GM18502 (cell line): ENCODE data around the gene SIVA1.
A peak's percentile ranks its signal among the peaks of the same experiment; 100 is the strongest.

Source experiments
- ATAC-seq: cut with Tn5 transposase; IDR thresholded peaks from one replicate; pipeline ENCODE4 v1.9.1; 2021; ENCODE audit warnings: mild to moderate bottlenecking; ENCODE audit not compliant: unreplicated experiment, poor library complexity

The SIVA1 gene

DNA sequence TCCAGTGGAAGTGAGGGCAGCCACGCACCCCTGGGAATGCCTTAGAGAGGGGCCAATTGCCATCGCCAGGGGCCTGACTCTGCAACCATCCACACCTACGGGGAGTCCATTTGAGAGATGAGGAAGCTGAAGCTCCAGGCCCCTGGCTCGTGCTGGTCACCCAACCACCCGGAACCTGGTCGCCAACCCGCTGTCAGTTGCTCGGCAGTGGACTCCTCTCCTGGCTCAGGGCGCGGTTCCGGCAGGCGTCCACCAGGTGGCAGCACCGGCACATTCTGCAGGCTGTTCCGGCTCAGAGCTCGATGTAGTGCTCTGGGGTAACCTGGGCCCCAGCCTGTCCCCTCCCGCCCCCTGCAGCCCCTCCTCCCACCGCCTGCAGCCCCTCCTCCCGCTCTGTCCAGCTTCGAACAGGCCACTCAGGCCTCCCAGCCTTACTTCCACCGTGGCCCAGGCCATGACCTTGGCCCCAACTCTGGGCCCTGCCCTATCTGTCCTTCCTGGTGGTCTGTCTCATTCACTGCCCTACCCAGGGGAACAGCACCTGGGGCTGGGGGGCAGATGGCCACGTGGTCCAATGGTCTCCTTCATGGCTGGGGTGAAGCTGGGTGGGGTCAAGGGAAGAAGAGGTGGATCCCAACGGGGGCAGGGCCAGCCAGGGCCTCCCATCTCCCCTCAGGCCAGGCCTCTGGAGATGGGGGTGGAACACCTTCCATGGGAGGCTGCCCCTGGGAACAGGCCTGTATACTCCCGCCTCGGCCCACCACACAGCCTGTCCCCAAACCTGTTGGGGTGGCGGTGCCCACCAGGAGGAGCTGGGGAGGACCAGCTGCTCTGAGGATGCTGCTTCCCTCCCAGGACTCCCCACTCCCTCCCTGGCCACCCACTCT is 15.7 kb downstream of the SIVA1 start:
- peak; percentile 59 for ATAC-seq

DNA sequence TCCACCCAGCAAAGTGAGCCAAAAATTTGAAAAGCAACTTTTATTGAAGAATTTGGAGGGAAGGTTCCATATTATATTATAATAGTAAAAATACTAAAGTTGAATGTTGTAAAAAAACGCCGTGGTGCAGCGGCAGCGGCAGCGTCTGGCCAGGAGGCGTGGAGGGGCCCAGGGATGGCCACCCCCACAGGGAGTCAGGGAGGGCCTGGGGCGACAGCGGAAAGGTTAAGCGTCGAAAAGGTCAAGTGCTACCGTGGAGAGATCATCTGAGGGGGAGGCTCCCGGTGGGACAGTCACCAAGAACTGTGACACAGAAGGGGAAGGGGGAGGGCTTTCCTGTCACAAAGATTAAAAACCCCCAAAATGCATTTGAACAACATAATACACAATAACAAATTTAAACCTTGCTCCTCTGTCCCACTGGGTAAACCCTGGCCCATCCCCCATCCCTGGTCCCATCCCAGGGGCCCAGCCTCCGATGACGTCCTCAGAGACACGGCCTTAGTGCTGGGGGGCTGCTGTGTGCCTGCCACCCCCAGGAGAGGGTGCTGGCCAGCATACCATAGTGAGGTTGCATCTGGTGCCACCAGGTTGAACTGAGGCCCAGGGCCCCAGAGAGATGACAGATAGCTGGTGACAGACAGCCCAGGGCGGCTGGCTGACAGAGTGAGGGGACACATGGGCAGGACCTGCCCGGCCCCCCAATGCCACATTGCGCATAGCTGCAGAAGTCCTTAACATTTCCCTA is 16.6 kb downstream of the SIVA1 start:
- ATAC-seq = no peak

DNA sequence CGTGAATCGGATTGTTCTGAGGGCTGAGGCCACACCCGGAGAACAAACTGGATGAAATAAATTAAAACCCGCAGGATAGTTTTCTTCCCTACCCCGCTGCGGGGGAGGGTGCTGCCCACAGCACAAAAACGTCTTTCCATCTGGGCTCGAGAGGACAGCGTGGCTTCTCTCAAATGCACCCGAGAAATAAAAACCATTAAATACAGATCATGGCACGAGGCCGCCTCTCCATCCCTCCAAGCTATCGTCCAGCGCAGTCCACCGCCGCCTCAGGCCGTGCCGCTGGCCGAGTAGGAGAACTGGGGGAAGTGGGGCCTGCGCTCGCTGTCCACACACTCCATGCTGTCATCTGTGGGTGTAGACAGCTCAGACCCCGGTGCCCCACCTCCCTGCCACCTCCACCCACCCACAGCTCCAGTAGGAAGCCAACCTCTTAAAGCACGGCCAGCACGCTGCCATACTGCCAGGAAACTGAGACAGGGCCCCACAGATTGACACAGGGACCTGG is 17.2 kb downstream of the SIVA1 start:
- ATAC-seq = no peak

DNA sequence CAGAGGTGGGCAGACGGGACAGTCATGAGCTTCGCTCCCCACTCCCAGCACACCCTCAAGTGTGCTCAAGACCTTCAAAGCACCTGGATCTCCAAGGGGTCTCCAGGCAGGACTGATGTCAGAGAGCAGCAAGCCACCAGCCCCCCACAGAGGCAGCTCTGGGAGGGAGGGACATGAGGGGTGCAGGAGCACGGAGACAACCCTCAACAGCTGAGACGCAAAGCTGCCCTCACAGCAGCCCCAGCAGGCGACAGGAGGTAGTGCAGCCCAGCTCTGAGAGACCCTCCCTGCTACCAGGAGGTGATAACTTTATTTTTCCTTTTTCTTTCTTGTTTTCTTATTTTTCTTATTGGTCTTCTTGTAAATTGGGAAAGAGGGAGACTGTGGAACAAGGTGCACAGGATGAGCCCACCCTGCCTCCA is 17.9 kb downstream of the SIVA1 start:
- no peak for ATAC-seq

DNA sequence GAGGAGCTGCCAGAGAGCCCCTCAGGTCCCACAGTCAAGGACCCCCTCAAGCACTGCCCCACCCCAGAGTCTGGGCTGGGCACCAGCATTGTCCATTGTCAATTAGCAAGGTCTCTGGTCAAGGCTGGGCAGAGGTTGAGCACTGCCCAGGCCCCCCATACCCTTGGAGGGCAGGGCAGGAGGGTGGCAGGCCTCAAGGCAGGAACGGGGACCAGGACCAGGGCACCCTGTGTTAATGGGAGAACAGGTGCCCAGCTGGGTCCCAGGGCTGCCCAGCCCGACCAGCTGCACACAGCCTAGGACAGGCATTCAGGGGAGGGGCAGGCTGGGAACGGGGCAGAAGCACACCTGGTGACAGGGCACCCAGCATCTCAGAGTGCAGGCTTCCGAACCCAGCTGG is 18.4 kb downstream of the SIVA1 start:
- ATAC-seq = no peak

DNA sequence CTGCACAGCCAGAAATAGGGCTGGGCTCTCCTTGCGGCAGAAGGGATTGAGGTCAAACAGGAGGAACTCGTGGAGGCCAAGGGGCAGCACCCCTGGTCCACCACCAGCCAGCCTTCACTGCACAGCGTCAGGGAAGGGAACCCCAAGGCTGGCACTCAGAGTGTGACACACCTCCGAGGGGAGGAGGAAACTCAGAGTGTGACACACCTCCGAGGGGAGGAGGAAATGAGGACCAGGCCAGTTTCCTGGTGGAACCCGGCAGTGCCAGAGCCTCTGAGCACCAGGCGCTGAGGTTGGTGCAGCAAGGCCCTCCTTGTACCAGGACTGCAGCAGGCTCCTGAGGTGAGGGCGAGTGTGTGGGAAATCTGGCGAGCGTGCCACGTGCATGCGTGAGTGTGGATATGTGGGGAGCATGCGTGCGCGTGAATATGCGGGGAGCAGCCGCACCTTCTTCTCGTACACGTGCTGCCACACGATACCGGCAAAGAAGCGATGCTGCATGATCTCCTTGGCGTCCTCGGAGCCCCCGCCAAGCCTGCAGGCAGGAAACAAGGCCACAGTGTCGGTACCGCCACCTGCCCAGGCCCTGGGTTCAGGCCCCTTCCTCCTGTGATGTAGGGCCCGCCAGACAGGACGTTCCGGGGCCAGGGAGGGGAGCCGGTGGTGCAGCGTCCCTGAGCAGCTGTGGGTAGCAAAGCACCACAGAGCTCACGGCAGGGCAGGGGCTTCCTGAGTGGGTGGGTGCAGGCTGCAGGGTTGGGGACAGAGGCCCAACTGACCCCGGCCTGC is 19.2 kb downstream of the SIVA1 start:
- no peak for ATAC-seq

DNA sequence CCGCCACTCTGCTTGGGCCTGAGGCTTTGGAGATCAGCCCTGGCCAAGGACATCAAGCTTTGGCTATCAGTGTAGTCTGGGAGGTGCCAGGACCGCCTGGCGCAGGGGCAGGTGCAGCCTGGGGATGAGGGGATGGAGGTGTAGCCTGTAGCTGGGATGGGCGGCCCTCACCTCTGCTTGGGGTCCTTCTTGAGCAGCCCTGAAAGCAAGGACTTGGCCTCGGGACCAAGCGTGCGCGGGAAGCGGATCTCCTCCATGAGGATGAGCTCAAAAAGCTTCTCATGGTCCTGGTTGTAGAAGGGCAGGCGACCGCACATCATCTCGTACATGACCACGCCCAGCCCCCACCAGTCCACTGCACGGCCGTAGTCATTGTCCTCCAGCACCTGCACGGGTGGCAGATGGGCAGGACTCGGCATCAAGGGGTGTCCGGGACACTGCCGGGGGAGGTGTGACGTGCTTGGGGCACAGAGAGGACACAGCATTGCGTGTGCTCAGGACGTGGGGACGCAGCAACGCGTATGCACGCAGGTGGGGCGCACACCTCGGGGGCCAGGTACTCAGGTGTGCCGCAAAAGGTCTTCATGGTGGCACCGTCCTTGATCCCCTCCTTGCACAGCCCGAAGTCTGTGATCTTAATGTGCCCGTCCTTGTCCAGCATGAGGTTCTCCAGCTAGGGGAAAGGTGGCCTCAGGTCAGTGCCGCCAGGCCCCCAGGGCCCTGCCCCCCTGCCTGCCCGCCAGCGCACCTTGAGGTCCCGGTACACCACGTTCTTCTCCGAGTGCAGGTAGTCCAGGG is 20.0 kb downstream of the SIVA1 start:
- ATAC-seq = no peak

DNA sequence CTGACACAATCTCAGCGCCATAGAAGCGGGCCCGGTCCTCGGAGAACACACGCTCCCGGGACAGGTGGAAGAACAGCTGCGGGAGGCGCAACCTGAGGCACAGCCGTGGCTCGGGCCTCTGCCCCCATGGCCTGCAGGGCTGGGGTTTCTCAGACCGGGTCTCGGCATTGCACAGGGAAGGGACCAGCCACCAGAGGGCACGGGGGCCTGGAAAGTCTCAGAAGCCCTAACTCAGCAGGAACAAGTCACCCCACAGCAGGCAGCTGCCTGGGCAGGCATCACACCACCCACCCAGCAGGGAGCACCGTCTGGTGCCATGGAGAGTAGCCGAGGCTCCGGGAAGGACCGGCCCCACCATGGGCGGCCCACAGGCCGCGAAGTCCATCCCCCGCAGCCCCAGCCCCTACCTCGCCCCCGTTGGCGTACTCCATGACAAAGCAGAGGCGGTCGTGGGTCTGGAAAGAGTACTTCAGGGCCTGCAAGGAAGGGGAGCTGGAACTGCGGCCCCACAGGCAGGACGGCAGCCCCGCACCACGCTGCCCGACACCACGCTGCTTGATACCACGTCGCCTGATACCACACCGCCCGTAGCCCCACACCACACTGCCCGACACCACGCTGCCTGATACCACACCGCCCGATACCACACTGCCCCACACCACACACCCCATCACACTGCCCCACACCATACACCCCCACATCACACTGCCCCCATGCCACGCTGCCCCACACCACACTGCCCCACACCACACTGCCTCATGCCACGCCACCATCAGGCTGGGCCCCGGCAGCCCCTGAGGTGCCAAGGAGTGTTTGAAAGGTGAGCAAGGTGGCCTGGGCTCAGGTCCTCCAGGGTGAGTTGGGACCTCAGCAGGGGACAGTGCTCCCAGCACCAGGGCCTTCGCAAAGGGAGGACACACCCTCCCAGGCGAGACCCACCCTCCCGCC is 20.8 kb downstream of the SIVA1 start:
- ATAC-seq = no peak

DNA sequence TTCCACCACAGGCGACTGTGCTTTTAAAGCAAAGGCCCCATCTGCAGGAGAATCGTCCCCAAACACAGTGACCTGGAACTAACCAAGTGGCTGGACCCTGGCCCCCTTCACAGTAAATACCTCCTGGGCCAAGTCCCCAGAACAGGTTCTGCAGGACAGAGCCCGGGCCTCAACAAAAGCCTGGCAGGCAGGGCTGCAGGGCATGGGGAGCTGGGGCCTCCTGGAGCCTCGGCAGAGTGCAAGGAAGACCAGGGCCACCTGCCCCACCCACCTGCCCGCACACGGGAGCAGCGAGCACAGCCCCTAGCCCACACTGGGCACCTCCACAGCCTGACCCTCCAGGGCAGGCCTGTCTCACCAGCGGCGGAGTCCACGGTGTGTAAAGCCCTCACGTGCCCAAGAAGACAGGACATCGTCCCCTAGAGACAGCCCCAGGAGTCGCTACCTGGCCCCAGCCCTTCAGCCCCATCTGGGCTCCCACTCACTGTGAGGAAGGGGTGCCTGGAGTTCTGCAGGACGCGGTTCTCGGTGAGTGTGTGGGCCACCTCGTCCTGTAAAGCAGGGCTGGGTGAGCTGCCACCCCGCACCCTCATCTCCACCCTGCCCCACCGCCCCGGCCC is 21.6 kb downstream of the SIVA1 start:
- ATAC-seq = no peak

DNA sequence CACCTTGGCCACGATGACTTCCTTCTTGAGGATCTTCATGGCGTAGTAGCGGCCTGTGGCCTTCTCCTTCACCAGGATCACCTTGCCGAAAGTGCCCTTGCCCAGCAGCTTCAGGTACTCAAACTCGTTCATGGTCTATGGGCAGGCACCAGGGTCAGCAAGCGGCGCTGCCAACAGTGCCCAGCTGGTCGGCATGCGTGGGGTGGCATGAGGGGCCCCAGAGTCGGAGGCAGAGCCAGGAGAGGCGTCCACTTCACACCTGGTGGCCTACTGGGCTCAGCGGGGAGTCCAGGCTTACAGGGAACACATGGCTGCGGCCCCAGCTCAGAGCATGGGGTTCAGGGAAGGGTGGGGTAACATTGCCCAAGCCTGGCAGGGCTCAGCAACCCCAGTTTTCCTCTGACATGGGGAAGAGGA is 22.1 kb downstream of the SIVA1 start:
- ATAC-seq = no peak

DNA sequence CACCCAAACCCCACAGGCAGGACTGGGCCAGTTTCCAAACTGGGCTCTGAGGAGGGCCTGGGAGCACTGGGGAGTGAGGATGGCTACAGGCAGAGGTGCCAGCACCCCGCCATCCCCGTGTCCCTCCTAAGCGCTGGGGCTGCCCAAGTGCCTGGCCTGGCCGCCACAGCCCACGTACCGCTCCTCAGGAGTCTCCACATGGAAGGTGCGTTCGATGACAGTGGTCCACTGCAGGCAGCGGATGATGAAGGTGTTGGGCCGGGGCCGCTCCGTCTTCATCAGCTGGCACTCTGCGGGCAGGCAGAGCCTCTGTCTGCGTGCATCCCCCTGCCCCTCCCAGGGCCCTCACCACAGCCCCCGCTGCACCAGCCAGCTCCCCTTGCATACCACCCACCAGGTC is 23.5 kb downstream of the SIVA1 start:
- ATAC-seq = no peak

DNA sequence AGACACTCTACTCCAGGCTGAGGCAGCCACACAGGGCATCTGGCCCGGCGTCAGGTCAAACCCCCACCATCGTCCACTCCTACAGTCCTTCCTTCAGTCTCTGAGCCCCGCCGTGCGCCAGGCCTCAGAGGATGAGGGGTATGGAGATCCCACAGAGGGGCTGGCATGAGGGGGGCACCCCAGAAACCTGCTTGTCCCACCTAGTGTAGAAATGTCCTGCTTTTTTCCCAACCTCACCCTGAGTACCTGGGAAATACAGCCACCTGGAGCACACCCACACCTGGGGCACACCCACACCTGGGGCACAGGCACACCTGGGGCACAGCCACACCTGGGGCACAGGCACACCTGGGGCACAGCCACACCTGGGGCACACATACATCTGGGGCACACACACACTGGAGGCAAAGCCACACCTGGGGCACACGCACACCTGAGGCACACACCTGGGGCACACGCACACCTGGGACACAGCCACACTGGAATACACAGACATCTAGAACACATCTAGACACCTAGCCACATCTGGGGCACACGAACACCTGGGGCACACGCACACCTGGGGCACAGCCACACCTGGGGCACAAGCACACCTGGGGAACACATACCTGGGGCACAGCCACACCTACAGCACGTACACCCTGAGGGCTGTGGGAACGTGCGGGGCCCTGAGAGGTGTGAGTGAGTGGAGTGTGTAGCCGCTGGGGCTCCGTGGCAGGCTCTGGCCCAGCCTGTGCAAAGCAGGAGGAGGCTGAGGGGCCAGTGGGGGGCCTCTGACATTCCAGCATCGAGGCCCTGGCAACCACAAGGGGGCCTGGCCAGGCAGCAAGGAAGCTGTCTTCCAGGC is 24.2 kb downstream of the SIVA1 start:
- ATAC-seq = no peak

DNA sequence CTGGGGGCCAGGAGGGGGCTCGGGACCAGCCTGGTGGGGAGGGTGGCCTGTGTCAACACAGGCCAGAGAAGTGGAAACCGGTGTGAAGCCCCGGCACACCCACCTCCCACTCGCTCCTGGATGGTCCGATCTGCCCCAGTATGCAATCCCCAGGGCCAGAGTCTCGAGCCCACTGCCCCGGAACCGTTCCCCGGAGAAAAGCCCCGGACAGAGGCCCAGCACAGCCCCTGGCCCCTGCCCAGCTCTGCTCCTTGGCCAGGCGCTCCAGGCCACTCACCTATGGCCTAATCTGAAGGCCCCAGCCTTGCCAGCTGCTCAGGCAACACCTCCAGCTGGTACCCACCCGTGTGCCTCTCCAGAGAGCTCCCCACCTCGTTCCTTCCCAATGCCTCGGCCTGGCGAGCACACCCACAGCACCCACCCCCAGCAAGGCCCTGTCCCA is 24.9 kb downstream of the SIVA1 start:
- ATAC-seq = no peak

DNA sequence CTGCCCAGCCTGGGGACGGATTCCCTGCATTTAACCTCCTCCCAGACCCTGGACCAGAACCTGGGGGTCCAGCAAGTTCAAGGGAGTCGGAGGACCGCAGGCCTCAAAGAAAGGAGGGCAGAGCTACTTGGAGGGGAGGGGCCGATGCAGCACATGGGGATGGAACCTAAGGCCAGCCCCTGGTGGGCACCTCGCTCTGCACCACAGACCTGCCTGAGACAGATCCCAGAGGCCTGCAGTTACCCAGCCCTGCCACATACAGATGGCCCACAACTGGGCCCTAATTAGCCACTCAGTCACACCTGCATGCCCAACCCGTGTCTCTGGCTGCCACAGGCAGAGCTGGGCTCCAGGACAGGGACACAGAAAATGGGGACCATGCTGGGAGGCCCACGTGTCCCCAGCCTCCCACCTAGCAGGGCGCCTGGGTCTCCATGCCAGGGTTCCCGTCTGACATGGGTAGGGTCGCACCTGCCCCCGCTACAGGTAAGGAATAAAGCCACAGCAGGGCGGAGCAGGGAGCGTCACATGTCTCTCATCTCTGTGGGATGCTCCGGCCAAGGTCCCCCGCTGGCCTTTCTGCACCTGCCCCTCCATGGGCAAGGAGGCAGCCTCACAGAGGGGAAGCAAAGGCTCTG is 25.9 kb downstream of the SIVA1 start:
- ATAC-seq = no peak

DNA sequence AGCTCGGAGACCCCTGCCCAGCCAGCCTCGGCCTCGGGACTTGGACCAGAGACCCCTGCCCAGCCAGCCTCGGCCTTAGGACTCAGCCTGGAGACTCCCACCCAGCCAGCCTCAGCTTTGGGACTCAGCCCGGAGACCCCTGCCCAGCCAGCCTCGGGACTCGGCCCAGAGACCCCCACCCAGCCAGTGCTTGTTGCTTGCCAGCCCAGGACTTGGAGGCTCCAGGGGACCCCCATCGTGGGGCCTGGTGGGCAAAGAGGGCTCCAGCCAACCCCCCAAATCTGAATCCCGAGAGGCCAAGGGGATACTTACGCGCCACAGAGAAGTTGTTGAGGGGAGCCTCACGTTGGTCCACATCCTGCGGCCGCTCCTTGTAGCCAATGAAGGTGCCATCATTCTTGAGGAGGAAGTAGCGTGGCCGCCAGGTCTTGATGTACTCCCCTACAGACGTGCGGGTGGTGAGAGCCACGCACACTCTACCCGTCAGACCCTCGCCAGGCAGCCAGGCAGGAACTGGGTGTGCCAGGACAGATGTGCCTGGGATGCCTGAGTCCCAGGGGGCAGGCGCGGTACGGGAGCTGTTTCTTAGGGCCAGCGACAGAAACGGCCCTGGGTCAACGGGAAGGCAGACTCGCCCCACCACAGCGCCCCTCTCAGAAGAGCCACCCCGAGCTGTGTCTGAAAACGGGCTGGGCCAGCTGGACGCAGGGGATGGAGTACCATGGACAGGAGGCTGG is 27.0 kb downstream of the SIVA1 start:
- no peak for ATAC-seq

DNA sequence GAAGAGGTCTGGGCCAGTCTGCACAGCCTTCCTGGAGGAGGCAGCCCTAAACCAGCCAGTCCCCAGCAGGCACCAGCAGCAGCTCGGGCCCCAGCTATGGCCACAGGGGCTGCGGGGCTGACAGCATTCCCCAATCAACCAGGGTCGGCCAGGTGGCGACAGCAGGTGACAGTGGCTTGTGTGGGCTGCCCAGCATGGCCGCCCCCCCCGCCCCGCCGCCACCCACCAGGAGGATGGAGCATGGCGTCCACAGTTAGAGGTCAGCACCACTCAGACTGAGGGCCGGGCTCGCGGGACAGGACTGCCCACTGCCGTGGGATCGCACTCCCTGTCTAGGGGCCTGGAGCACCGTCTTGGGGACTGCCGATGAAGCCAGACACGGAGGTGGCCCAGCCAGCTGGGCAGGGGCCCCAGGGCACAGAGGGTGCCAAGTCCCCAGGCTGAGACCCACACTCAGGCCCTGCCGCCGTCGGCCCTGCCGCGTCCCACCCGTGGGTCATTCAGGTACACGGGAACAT is 27.6 kb downstream of the SIVA1 start:
- ATAC-seq = no peak
